GM13977 (cell line): ENCODE data around the gene ACD.
"Not testable (repeated sequence)": the region's sequence is repeated elsewhere in the genome, so short reads cannot be mapped to it uniquely, and the experiment has no call there.

Source experiments
- DNase-seq: peaks from one replicate; pipeline ENCODE4 v3.0.0; 2012; ENCODE audit warnings: low spot score
- in situ Hi-C: fragments of 300-500 bp; cut with MboI; formaldehyde crosslinking; loops from one replicate; pipeline ENCODE4 v1.12.0; 2022; ENCODE audit warnings: low sequenced_read_pairs, low pct_unique_long_range_greater_than_20kb, mixed read lengths, inconsistent platforms; ENCODE audit not compliant: unreplicated experiment
- TF ChIP-seq, protein P1 (sequence below): IDR thresholded peaks from 2 replicates; pipeline ENCODE4 v1.5.1; 2012; ENCODE audit warnings: mild to moderate bottlenecking, control low read depth; ENCODE audit not compliant: insufficient read depth; ENCODE audit errors: extremely low read depth, missing control alignments

The ACD gene

DNA sequence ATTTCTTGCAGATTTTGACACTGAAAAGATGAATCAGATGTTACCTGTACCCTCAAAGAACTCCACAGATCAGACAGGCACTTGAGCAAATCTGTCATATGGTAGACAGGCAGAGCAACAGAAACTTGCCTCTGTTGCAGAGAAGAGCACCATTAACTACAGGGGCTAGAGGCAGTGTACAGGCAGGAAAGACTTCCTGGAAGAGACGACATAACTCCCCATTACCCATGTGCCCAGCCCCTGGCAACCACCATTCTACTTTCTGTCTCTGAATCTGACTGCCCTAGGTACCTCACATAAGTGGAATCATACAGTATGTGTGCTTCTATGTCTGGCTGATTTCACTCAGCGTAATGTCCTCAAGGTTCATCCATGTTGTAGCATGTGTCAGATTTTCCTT lies 43.6 kb upstream of the ACD start:
- DNase-seq: no peak
- in situ Hi-C loops: no loop called here
- TF ChIP-seq, protein P1, sequence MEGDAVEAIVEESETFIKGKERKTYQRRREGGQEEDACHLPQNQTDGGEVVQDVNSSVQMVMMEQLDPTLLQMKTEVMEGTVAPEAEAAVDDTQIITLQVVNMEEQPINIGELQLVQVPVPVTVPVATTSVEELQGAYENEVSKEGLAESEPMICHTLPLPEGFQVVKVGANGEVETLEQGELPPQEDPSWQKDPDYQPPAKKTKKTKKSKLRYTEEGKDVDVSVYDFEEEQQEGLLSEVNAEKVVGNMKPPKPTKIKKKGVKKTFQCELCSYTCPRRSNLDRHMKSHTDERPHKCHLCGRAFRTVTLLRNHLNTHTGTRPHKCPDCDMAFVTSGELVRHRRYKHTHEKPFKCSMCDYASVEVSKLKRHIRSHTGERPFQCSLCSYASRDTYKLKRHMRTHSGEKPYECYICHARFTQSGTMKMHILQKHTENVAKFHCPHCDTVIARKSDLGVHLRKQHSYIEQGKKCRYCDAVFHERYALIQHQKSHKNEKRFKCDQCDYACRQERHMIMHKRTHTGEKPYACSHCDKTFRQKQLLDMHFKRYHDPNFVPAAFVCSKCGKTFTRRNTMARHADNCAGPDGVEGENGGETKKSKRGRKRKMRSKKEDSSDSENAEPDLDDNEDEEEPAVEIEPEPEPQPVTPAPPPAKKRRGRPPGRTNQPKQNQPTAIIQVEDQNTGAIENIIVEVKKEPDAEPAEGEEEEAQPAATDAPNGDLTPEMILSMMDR: no peak

DNA sequence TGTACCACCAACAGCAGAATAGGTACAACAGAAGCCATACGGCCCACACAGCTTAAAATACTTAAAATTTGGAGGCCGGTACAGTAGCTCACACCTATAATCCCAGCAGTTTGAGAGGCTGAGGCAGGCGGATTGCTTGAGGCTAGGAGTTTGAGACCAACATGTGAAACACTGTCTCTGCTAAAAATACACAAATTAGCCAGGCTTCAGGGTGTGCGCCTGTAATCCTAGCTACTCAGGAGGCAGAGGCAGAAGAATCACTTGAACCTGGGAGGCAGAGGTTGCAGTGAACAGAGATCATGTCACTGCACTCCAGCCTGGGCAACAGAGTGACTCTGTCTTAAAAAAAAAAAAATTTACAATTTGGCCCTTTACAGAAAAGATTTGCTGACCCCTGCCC lies 42.1 kb upstream of the ACD start:
- in situ Hi-C loops: no loop called here
- TF ChIP-seq, protein P1: no peak
- no peak for DNase-seq

DNA sequence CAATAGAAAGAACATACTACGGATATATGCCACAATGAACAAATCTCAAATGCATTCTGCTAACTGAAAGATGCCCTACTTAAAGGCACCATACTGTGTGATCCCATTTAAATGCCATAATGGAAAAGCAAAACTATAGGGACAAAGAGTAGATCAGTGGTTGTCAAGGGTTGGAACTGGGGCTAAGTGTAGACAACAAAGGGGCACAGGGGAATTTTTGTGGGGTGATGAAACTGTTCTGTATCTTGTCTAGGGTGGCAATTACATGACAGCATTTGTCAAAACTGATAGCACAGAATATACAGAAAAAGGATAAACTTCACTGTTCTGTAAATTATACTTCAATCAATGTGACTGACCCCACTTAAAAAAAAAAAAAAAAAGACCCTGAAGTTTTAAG lies 41.4 kb upstream of the ACD start:
- TF ChIP-seq, protein P1: no peak
- in situ Hi-C loops: no loop called here
- no peak for DNase-seq

DNA sequence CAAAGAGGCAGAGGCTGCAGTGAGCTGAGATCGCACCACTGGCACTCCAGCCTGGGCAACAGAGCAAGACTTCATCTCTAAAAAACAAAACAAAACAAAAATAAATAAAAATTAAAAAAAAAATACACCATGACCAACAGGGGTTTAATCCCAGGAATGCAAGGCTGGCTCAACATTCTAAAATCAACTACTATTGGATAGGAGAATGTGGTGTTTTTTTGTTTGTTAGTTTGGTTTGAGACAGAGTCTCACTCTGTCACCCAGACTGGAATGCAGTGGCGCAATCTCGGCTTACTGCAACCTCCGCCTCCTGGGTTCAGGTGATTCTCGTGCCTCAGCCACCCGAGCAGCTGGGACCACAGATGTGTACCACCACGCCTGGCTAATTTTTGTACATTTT lies 39.2 kb upstream of the ACD start:
- no peak for DNase-seq
- in situ Hi-C loops: loop anchor here (25.0 kb wide), 1 partner anchor 363 kb away; no protein-coding TSS in a partner anchor
- TF ChIP-seq, protein P1: no peak

DNA sequence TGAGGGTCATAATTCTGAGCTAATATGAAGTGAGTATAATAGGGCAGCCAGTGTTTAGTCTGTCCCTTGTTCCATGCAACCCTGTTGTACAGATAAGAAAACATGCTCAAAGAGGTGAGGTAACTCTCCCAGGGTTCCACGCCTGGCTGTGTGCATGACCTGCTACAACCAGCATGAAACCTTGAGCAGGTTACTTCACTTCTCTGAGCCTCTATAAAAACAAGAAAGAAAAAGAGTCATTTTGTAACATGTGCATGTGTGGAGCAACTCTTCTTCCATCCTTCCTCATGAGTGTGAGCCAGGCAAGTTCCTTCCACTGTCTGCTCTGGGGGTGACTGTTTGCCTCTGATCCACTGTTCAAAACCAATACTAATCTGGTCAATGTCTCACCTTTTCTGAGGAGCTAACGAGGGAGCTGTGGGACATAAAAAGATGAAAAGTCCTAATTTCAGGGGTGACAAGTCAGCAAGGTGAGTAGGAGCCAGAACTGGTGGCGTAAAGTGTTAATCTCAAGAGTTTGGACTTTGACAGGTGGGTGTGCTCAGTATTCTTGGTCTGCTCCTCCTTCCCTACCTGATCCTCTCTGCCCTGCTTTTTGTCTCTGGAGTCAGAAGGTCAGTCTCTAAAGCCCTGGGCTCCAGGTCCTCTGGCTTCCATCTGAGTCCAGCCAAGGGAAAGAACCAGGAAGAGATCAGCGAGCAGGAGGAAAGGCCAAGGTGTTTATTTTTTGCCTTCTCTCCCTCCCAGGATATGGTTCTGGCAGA lies 37.5 kb upstream of the ACD start:
- DNase-seq: no peak
- TF ChIP-seq, protein P1: no peak
- in situ Hi-C loops: loop anchor here (25.0 kb wide), 1 partner anchor 365 kb away; no protein-coding TSS in a partner anchor

DNA sequence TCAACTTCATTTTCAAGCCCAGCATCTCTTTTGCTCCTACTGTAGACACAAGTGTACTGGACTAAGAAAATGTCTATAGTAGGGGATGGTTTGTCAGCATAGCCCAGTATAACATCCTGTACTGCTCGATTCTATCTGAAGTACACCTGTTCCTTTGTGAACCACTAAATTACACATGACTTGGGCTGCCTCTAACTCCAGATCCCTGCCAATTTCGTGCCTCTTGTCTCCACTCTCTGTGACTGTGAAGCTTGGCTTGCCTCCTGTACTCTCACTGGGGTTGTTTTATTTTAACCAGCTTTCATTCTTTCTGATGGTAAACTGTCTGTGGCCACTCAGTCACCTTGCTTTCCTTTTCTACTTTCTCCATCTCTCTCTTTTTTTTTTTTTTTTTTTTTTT lies 34.6 kb upstream of the ACD start:
- in situ Hi-C loops: loop anchor here (25.0 kb wide), 1 partner anchor 368 kb away; no protein-coding TSS in a partner anchor
- TF ChIP-seq, protein P1: no peak
- DNase-seq: no peak

DNA sequence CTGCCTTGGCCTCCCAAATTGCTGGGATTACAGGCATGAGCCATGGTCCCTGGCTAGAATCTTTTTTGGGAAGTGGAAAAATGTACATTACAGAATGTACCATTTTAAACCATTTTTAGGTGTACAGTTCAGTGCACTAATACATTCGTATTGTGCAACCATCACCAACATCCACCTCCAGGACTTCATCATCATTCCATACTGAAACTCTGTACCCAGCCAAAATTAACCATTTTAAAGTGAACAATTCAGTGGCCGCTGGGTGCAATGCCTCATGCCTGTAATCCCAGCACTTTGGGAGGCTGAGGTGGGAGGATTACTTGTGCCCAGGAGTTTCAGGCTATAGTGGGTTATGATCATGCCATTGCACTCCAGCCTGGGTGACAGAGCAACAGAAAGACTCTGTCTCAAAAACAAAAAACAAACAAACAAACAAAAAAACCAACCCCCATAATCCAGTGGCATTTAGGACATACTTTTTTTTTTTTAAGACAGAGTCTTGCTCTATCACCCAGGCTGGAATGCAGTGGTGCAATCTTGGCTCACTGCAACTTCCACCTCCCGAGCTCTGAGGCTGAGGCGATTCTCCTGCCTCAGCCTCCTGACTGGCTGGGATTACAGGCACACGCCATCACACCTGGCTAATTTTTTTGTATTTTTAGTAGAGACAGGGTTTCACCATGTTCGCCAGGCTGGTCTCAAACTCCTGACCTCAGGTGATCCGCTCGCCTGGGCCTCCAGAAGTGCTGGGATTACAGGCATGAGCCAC lies 33.6 kb upstream of the ACD start:
- DNase-seq: not testable (repeated sequence)
- in situ Hi-C loops: loop anchor here (25.0 kb wide), 1 partner anchor 369 kb away; no protein-coding TSS in a partner anchor
